Hepatocyte (in vitro differentiated cells): ENCODE measurements around the gene EEFSEC.

Source experiments
- CTCF ChIP-seq: fragments of 200-600 bp; sonication (generic); IDR thresholded peaks from 2 replicates; pipeline ENCODE4 v1.5.1; 2016; ENCODE audit warnings: antibody characterized with exemption, mild to moderate bottlenecking; ENCODE audit not compliant: poor library complexity
- EZH2 ChIP-seq: fragments of 200-600 bp; sonication (generic); IDR thresholded peaks from 2 replicates; pipeline ENCODE4 v1.6.1; 2016; ENCODE audit warnings: antibody characterized with exemption, mild to moderate bottlenecking, borderline replicate concordance
- EZH2phosphoT487 ChIP-seq: fragments of 200-600 bp; sonication (generic); IDR thresholded peaks from one replicate; pipeline ENCODE4 v1.6.1; 2018; ENCODE audit warnings: antibody characterized with exemption, mild to moderate bottlenecking, low read depth, moderate library complexity; ENCODE audit not compliant: unreplicated experiment, severe bottlenecking

DNA sequence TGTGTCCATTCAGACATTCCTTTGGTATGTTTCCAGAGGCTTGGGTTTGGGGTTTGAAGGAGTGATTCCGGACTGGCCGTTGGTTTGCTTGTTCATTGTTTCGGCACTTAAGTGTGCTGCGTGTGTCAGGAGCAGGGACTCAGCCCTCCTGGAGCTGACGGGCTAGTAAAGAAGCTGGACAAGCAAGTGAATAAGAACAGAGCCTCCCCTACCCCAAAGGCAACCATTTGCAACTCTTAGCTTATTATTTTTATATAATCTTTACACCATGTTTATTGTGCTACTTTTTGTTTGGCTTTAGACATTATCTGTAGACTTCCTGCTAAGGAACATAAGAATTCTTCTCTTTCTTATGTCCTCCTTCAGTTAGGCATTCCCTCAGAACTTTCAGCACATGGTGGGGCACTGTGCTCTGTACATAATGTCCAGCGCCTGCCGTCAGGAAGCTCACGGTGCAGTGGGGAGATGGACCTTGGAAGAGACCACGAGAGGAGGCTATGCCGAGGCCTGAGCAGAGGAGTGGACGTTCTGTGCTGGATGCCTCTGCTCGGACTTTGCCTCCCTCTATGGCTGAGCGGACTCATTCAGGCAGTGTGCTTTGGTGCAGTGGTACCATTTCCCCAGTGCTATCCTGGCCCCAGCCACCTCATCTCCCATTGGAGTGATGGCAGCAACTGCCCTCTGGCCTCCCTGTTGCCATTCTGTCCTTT is 65.4 kb downstream of the EEFSEC start:
- TF ChIP-seq CTCF (no peak), EZH2phosphoT487 (no peak), EZH2 (no peak)
